ENCODE data around the gene CPNE4.
"Not testable (repeated sequence)": the region's sequence is repeated elsewhere in the genome, so short reads cannot be mapped to it uniquely, and the experiment has no call there.

The CPNE4 gene

DNA sequence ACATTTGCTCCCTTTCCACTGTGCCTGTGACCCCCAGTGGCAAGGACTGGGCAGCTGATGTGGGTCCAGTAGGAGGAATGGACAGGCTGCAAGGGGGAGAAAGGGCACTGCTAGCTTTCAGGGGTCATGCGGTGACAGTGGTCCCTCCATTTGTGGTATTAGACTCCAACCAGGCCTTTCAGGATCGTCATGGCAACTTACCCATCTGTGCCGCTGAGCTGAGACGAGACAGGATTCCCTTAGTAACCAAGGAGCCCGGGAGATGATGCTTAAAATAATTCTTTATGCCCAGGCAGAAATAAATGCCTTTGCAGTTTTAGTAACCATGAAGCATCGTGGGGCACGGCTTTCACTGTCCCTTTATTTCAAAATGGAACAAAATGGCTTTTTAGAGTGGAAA, 516.1 kb downstream of the CPNE4 start:
- DNase-seq, result no peak

DNA sequence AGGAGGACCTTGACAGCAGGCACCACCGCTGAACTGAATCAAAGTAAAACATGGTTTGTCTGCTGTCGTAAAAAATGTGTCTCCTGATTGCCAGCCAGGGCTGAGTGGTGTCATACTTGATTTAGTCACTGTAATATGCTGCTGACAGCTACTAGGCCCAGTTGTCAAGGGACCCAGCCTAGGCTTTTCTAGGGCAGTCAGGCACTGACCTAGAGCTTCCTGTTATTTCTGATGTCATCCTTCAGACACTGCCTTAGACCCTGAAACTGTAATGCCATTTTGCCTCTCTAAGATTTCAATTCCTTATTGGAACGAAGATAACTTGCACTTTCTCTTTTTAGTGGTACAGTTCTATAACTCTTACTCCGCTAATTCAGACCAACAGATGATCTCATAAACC, 529.4 kb downstream of the CPNE4 start:
- DNase-seq, result peak; percentile 23 to 54 (median 39)

DNA sequence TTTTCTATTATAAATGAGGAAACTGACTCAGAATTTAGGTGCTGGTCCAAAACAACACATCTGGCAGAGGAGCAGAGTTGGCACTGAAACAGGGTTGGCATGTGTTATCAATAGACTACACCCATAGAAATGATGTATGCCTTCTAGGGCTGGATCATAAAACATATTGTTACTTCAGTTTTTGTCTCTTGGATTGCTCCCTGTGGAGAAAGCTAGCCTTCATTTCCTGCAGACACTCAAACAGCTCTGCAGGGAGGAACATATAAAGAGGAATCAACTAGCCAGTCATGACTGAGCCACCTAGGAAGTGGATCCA, 531.5 kb downstream of the CPNE4 start:
- no peak for DNase-seq

DNA sequence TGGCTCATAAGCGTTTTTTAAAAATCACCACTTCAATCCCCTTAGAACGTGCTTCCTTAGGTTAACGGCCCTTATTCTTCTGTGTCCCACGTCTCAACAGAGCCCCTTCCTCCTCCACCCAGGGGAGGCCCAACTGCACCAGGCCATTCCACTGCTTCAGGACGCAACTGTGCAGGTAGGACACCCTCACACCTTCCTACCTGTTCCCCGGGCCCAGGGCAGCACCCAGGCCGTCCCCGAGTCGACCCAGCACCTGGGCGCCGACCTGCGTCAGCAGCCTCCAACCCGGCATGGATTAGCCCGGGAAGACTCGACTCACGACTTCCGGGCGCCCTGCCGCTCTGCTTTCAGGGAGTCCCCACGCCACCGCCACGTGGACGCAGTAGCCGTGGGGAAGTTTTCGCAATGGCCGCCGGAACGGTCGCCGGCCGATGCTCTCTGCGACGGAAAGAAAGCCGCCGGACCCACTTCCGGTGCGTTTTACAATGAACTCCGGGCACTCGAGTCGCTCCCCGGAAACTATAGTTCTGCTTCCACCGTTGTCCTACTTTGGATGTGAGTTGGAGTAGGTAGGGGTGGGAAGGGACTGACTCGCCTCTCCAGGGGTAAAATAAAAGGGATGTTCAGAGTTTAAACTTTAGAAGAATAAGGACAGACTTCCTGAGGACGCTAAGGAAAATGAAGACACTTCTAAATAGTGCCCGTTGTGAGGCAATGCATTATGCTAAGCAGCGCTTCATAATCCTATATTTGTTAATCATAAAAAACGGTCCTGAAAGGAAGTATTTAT, 532.1 kb downstream of the CPNE4 start, which contains the start of gene MRPL3:
TSS of gene MRPL3 (minus strand) at position 442 of the 790 bp plus-strand sequence. CDS start at position 292, 150 bp downstream.
- DNase-seq, result peak; percentile 95 to 97 (median 97)

DNA sequence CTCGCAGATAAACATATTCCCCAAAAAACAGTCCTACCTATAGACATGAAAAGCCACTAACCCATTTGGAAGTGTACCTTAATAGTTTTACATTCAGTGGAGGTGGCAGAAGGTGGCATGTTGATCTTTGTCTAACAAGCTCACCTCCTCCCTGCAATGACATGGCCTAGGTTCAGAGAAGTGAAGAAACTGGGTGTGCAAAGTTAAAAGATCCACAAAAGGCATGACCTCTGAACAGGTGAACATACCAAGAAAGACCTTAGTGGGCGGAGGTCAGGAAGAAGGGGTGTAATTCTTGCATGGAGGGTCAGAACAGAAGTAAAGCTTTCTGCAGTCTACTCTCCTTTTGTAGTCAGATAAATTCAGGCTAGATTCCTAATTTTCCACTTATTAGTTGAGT, 532.9 kb downstream of the CPNE4 start:
- DNase-seq, result no peak

DNA sequence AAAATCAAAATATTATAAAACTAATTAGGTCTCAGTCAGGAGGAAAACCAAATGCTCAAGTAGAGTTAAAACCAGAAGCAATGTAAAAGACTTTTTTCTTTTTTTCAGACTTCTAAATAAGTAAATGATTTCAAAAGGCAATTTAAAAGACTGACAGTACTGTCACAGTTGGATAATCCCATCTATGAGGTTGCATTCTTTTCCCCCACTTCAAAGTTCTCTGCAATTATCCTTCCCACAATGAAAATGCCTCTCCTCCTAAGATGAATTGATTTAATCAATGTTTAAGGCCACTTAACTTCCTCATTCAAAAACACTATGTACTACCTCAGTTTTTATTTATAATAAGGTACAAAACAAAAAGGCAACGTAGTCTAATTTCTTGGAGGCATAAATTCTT, 540.1 kb downstream of the CPNE4 start:
- no peak for DNase-seq

DNA sequence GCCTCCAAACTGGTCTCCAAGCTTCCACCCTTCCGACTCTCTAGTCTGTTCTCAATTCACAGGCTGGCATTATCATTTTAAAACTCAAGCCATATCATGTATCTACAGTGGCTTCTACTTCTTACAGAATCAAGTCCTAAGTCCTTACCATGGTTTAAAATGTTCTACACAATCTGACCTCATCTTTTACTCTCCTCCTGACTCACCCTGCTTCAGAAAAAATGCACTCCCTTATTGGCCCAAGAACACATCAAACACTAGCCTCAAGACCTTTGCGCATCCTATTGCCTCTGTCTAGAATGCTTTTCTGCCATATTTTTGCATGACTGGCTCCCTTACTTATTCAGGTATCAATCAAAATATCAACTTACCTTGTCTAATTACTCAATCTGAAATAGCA, 543.0 kb downstream of the CPNE4 start:
- no peak for DNase-seq

DNA sequence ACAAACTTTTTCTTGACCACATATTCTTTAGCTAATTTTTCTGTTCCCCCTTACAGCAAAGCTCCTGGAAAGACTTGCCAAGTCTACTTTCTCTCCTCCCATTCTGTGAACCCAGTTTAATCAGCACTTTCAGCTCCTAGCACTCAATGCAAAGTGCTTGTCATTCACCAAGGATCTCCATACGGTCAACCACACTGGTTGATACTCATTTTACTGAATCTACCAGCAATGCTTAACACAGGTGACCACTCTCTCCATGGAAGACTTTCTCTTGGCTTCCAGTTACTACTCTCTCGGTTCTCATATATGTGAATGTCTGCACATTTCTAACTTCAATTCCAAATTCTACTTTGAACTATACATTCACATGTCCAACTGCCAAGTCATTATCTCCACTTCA, 543.7 kb downstream of the CPNE4 start:
- no peak for DNase-seq

DNA sequence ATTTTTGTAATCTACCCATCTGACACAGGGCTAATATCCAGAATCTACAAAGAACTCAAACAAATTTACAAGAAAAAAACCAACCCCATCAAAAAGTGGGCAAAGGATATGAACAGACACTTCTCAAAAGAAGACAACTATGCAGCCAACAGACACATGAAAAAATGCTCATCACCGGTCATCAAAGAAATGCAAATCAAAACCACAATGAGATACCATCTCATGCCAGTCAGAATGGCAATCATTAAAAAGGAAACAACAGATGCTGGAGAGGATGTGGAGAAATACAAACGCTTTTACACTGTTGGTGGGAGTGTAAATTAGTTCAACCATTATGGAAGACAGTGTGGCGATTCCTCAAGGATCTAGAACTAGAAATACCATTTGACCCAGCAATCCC, 548.3 kb downstream of the CPNE4 start:
- not testable (repeated sequence) for DNase-seq

DNA sequence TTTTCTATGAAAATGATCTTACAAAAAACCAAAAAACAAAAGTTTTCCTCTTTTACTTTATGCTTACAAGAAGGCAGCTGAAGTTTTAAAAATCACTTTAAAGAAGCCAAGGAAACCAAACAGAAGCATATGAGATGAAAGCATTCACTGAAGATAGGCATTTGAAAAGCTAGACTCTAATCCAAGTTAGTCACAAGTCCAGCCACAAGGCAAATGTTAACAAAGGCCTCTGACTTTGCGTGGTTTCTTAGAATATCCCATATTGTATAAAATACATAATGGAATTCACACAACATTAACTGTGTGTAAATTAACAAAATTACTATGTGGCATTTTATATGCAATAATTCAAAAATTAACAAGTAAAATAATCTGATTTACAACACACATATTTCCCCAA, 549.7 kb downstream of the CPNE4 start:
- no peak for DNase-seq

DNA sequence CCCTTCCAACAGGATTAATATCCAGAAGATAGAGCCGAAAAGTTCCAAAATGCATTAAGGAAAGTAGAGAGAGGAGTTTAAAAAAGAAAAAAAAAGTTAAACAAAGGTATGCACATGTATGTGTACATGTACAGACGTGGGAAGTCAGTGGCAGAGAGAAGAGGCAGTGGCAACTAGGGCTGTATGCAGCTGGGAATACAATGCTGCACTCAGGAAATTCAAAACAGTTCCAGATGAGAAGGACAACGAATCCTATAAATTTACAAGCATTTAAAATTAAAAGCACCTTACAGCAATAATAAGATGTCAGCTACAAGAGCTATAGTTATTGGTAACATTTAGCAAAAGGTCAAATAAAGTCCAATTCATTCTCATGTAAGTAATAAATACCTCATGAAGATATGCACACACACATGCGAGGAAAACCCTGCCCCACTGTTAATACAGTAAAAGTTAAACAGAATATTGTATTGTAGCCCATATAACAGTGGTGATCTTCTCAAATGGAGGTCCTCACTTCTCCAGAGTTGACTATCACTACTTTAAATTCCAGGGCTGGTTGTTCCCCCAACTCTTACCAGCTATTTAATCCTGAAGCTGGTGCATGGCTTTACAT, 550.2 kb downstream of the CPNE4 start:
- no peak for DNase-seq

Measured in suppressor macrophage treated with lipopolysaccharide for 1 hour (primary cell).